ENCODE measurements around the gene CDCP1.
A peak's percentile ranks its signal among the peaks of the same experiment; 100 is the strongest.

CDCP1 gene

DNA sequence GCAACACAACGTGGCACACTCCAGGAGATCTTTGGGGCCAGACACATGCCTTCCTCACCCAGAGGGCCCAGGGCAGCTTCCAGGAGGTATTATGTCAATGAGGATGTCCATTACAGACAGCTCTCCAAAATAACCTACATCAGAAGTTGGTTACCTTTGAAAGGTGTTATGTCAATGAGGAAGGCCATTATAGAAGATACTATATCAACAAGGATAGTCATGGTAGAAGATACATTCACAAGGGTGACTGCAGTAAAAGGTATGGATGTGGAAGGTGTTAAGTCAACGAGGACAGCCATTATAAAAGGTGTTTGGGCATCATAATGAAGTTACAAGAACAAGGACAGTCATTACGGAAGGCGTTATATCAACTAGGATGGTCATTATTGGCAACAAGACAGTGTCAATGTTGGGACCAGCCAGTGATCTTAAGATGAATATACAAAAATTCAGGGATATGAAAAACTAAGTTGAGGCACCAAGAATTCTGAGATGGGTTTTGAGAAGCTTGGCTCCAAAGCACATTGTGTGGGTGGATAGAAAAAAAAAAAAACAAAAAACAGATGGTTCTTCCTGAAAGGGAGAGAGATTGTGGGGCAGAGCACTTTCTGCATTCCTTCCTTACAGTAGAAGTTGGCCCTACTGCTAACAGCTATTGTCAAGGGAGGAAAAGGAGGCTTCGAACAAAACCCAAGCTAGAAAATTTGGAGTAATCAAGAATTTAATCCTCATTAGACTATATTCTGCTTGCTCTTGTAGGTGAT lies 11.2 kb downstream of the CDCP1 start:
- DNase-seq, result no peak

DNA sequence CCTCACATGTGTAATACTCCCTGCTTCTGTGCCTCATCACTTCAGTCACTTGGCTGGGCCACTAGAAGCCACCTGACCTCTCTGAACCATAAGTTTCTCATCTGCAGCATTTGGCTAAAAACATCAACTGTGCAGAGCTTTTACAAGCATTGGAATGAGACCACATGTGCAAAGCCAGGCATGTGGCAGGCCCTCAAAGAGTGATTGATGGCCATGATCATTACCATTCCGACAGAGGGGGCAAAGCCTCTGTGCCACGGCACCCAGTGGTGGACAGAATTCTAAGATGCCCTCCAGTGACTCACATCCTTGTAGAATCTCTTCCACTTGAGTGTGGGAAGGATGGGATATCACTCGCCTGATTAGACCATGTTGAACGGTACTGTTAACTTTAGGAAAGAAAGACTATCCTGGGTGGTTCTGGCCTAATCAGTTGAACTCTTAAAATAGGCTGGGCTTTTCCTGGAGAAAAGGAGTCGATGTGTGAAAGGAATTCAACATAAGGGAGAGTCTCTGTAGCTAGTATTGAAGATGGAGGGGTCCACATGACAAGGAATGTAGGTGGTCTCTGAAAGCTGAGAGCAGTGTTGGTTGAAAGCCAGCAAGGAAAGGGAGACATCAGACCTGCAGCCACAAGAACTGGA lies 13.5 kb downstream of the CDCP1 start:
- no peak for DNase-seq

DNA sequence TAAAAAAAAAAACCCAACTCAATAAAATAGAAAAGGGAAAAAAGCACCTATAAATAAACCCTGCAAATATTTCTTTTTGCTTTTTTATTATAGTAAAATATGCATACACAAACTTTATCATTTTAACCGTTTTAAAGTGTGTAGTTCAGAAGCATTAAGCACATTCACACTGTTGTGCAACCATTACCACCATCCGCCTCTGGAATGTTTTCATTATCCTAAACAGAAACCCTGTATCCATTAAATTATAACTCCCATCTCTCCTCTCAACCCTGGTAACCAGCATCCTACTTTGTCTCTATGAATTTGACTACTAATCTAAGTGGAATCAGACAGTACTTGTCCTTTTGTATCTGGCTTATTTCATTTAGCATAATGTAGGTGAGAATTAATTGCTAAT lies 15.0 kb downstream of the CDCP1 start:
- DNase-seq, result no peak

DNA sequence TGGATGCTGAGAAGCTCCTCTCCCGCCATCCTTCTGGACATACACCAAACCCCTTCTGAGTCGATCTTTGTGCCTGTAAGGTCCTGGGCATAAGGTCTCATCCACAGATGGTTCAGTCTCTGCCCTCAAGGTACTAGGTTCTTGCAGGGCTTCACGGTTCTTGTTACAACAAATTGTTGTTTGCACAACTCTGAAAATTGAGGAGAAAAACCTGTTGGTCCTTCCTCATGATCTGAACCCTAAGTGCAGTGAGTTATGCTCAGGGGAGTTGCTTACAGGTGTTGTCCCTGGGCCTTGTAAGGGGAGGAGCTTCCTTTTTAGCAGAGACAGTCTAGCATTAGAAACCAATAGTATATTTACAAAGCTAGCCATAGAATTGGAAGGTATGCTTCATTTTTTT lies 15.7 kb downstream of the CDCP1 start:
- DNase-seq, result no peak

DNA sequence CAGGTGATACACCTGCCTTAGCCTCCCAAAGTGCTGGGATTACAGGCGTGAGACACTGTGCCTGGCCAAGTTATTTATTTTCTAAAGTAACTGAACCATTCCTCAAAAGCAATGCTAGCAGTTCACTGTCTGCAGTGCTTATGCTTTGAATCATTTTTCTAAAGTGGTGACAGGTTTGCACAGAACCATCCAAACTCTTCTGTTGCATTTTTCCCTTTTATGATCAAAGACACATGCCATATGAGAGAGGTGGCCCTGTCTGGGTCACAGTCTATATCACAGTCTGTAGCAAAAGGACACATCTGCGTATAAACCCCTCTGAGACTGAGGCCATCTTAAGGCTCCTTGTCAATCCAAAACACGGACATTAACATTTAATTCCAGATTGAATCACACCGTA lies 17.2 kb downstream of the CDCP1 start:
- DNase-seq, result no peak

DNA sequence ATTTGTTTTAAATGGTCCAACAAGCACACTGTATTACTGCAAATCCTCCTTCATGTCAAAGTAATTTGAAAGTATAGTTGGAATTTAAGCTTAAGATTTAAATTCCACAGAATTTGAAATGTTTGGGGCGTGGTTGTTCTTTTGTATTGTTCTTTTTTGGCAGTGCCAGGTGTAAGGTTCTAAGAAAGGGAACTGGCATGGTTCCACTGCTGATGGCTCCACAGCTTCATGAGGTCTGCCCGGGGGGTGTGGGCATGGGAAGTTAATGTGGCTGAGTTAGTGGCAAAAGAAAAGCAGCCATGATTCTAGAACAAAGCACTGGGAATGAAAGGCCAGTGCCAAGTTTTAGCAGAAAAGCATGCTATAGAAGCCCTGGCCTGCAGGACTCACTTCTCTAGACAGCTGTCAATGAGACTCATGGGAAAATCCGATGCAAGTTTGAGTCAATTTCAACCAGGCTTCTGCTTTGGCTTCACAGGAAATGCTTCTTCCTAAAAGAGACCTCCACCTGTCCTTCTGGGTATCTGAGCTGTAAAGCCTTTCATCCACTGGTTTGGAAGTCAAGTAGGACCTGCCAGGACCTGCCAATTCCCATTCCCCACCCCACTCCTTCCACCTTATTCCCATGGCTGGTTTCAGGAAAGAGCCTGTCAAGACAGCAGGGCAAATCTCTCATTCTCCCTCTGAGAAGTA lies 18.9 kb downstream of the CDCP1 start:
- DNase-seq, result peak; percentile 34

DNA sequence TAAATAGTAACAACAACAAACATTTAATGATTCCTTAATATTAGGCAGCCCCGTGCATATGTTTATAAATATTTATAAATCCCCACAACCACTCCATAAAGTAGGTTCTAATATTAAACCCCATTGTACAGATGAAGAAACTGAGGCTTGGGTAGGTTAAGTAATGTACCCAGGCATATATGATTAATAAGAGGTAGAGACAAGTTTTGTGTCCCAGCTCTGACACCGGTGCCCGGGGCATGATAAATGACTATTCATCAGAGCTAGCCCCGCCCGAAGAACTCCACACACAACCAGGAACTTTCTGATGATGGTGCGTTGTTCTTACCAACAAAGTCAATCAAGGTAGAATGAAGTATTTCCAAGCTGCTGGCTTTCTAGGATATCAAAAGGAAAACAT lies 19.4 kb downstream of the CDCP1 start:
- DNase-seq, result no peak

DNA sequence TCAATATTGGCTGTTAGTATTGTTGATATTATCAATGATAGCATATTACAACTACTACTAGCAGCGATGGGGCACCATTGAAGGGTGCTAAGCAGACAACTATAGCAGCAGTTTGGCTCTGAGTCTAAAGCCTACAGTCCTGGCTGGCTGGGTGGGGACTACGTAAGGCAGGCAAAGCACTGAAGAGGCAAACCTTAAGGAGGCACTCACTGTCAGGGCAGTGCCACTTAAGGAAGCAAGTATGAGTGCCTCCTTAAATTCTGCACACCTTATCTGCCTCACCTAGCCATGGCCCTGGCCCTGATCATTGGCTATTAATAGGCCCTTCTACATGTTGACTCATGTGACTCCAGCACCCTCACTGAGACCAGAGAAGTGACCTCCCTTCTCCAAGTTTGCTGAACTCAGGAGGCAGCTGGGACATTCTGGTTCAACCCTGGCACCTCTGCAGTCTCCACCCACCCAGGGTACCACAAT lies 20.6 kb downstream of the CDCP1 start:
- DNase-seq, result no peak

DNA sequence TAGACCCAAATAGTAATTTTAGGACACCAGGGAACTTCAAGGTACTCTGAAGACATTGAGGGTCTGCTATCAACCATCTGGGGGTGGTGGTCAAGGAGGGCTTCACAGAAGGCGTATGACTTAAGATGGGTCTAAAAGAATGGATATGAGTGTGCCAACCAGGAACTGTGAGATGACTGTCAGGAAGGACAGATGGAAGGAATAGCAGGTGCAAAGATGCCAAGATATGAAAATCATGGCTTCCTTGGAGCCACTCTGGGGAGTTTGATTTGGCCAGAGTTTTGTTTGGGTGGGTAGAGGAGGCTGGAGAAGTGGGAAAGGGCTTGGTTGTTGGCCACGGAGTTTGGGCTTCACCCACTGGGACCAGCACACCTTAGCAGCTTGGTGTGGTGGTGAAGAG lies 21.2 kb downstream of the CDCP1 start:
- DNase-seq, result no peak

DNA sequence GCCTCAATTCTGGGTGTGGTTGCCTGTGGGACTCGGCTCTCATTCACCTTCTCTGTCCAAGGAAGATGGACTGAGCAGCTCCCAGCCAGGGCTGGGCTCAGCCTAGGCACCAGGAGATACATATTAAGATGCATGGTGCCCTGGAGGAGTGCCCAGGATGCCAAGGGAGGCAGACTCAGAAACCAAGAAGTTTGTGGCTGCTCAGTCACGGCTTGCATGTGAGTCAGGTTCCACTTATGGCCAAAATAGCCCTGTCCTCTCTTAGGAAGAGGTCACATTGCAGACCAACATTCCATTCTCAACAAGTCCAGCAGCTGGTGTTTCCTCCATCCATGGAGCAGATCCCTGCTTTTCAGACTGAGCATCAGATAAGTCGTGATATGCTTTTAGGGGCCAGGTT lies 21.8 kb downstream of the CDCP1 start:
- no peak for DNase-seq

DNA sequence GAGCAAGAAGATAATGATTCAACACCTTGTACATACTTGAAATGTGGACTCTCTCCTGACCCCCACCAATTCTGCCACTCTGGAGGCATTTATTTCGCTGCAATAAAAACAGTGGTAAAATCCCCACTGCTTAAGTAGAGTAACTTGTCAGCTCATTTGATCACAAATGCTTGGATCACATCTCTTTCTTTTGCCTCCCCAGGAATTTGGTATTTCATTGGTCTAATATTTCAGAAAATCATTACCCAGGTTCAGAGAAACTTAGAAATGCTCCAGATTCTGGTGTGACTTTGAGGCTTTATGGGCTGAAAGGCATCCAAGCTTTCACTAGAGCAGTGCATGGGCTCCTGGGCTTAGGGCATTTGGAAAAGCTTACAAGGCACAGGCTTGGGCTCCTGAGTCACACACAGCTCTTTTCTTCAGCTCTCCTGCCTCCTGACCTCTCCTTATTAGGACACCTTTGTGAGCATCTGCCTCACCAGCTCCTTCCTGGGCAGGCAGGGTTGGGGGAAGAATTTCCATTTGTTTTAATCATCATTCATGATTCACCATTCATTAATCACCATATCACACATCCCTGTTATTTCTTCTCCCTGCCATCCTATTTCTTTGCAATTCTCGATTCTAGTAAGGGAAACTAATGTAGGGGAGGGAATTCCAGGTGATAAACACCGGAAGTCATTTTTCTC lies 22.5 kb downstream of the CDCP1 start:
- DNase-seq, result no peak

DNA sequence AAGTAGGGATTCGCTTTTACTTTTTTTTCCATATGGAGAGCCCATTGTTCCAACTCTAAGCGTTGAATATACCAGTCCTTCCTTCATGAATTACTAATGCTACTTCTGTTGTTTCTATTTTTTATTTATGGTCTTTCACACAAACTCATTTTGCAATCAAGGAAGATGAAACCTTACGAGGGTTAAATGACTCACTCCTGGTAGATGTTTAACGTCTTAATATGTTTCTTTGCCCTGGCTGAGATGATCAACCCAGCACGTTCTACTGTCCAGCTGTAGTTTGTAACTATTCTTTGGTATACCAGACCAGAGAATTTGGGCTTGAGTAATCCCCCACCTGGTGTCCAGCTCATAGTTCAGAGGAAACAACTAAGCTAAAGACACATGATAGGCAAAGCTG lies 23.1 kb downstream of the CDCP1 start:
- DNase-seq, result no peak

DNA sequence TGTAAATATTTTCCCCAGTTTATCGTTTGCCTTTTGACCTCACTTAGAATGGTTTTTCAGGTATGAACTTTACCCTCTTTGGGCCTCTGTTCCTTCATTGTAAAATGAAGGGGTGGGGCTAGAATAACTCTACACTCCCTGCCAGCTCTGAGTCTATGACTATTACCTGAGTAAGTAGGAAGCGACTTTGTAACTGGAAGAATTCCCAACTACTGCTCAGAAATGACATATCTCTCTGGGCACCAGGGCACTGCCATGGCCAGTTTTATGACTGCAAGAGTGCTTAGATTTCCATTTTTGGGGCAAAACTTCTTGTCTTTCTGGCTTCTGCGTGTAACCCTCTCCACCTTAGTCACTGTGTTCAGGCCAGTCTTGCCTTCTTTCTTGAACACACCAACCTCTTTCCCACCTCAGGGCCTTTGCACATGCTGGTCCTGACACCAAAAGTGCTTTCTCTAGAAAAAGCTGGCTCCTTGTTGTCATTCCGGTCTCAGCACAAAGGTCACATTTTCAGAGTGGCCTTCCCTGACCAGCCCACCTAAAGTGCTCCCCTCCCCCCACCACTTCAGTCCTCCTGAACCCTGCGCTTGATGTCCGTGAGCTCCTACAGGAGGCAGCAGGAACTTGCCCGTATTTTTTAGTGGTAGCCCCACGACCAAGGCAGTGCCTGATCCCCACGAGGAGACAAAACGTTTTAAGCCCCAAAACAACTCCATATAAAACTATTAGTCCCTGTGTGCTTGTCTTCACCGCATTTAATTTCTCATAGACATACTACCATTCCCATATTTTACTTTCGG lies 25.6 kb downstream of the CDCP1 start:
- no peak for DNase-seq

DNA sequence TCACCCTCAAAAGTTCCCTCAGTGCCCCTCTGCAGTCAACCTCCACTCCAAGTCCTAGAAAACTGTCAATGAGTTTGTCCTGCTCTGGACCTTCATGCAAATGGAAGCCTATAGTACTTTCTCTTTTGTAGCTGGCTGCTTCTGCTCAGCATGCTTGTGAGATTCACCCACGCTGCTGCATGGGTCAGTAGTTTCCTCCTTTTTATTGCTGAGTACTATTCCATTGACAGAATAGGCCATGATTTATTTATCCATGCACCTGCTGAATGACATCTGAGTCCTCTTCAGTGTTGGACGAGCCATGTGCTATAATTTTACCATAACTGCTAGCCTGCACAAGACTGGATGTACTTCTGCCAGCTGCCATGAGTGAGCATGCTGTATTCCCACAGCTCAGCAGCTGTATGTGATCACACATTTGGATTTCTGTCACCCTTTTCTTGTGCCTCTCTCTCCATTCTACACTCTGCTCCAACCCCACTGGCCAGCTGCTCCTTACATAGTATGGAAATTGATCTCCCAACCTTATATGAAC lies 26.3 kb downstream of the CDCP1 start:
- DNase-seq, result no peak

DNA sequence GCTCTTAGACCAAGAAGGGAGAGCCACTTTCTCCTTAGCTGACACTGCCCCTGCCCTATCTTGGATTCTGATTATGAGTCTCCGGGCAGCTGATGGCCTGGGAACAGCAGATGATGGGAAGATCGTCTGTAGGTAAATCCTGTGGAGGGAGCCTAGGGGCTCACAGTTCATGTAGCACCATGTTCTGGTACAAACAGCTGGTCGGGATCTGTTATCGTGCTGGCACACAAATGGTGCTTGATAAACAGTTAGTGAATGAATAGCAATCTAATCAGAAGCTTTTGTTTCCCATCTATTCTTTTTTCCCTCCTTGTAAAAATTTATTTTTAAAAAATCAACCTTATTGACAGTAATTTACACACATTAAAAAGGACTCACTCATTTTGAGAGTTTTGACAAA lies 26.8 kb downstream of the CDCP1 start:
- no peak for DNase-seq

DNA sequence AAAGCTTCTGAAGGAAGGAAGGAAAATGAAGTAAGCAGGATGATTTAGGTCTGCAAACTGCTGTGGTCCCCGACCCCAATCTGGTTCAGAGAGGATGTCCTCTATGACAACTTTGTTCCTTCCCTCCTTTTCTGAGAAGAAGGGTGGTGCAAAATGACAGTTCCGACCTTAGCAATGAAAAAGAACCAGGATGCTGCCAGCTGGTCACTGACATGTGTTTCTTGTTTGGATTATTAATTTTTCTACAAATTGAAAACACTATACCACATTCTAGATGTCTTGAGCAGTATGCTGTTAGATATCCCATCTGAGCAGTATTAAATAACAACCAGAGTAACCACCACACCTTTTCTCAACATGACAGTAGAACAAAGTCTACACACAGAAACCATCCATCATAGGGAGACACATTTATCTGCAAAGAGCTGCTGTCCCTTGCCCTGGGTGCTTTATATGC lies 27.5 kb downstream of the CDCP1 start:
- no peak for DNase-seq

DNA sequence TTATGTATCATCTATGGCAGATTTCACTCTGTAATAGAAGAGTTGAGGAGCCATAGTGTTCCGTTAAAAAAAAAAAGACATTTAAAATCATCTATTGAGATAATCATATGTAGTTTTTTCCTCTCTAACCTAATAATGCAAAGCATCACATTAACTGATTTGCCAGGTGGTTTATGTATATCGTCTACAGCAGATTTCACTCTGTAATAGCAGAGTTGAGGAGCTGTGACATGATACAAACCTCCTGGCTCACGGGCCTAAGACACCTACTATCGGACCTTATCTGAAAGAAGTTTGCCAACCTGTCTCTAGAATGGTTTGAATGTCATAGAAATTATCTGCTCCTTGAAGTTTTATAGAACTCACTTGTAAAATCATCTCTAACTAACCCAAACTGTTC lies 29.8 kb downstream of the CDCP1 start:
- no peak for DNase-seq

DNA sequence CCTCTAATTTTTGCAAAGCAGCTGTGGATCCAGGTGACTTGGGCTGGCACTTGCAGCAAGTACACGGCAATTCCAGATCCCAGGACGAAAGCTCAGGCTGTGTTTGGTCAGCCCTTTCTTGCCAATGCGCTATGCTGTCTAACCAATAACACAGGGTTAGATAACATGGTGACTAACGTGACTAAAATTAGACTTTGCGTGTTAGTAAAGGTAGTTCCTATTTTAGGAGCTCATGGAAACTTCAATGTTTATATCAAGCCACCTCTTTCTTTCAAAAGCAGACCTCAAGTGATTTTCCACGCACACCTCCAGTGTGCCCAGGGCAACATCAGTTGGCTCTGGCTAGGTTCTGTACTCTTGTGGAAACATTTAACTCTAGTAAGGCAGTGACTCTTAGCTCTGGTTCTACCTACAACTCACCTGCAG lies 32.5 kb downstream of the CDCP1 start:
- DNase-seq, result no peak

DNA sequence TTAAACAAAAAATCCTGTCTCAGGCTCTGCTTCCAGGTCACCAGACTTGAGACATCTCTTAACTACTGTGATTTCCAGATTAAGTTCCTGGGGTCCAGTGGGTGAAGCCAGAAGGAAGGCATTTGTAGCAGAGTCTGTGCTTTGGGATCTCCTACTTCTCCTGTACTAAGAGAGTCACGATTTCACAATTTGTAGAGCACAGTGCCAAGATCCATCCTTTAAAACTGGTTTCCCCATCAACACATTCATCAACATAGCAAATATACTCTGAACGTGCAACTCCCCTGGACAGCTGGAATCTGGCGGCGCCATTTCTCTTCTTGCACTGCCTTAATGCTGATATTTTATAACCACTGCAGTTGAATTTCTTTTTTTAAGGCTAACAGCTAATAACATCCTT lies 33.2 kb downstream of the CDCP1 start:
- no peak for DNase-seq

DNA sequence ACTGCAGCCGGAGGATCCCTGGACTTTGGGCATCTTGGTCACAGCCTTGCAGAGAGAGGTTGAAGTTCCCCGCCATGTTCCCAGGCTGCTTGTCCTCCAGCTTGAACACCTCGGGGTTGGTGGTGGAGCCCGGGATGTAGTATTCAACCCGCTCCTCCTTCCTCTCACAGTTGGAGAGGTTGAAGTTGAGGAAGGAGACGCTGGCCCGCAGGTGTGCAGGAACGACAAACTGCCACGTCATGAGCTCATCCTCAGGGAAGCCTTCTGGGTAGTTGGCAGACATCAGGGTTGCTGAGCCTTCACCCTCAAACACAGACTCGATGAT lies 35.7 kb downstream of the CDCP1 start:
- DNase-seq, result no peak

DNA sequence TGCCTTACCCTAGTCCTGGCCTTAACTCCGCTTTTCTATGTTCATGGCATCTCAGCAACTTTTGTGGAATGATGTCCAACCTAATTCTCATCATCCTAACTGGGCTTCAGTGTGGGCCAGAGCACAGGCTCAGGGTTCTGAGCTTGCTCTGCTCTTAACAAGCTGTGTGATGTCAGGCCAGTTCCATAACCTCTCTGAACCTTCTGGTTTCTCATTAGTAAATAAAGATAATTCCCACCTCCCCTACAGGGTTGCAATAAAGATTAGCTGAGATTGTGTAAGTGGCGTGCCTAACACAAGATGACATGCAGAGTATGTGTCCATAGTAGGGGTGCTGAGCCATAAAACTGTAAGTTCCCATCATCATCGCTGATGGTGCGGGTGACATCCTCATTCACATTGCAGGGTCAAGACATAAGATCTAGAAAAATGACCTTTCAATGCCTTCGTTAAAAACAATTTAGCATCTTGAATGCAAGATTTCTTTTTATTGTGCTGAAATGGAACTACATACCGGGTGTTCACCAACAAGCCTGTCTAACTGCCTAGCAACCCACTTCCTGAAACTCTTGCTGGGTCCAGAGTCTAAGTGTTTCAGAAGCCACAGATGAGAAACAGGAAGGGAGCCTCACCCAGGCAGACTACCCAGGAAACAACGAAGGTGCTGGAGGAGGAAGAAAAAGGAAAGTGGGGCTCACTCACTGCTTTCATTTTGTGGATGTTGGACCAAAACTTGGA lies 36.2 kb downstream of the CDCP1 start:
- DNase-seq, result no peak

DNA sequence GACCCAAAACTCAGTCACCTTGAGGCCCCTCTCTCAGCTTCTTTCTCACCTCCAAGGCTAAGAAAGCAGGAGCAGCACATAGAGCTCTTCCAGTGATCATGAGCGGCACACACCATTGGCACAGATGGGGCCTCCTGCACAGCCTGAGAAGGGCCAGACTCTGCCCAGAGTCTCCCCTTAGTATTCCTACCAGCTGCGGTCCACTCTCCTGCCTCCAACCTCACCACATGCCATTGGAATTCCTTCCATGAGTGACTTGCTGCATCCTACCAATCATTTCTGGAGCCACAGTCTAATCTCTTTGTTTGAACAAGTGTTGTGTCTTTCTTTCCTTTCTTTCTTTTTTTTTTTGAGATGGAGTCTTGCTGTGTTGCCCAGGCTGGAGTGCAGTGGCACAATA lies 39.3 kb downstream of the CDCP1 start:
- no peak for DNase-seq
